Lower leg skin (tissue), 3 donors: Measurements from ENCODE around the gene MYO1B.

Experiments used
- POLR2A ChIP-seq, 2 donors: fragments of 450-650 bp; IDR thresholded peaks; one replicate each; pipeline ENCODE4 v1.6.1; 2016 to 2017; ENCODE audit warnings: antibody characterized with exemption in 2 of 2, mild to moderate bottlenecking in 1 of 2, moderate library complexity in 1 of 2
- TF ChIP-seq, protein P1 (sequence below), 3 donors: fragments of 450-650 bp; IDR thresholded peaks; one replicate each; pipeline ENCODE4 v1.5.1; 2016; ENCODE audit warnings: antibody characterized with exemption in 3 of 3, mild to moderate bottlenecking in 3 of 3, moderate library complexity in 2 of 3

DNA sequence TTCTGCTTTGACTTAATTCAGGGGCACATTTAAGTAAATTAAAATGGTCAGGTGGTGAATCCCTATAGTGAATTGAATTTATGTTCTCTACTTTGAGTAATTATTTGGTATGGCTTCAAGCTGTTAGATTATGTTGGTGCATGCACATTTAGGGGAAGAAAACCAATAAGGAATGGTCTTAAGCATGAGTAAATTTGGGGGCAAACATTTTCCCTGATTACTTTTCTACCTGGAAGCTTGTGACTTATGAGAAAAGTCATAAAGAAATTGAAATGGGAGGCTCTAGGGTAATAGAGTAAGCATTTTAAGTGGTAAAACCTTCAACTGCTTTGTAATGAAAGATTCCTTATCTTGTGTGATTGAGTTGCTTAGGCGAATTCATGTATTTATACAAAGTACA lies 112.5 kb downstream of the MYO1B start:
- TF ChIP-seq, protein P1, sequence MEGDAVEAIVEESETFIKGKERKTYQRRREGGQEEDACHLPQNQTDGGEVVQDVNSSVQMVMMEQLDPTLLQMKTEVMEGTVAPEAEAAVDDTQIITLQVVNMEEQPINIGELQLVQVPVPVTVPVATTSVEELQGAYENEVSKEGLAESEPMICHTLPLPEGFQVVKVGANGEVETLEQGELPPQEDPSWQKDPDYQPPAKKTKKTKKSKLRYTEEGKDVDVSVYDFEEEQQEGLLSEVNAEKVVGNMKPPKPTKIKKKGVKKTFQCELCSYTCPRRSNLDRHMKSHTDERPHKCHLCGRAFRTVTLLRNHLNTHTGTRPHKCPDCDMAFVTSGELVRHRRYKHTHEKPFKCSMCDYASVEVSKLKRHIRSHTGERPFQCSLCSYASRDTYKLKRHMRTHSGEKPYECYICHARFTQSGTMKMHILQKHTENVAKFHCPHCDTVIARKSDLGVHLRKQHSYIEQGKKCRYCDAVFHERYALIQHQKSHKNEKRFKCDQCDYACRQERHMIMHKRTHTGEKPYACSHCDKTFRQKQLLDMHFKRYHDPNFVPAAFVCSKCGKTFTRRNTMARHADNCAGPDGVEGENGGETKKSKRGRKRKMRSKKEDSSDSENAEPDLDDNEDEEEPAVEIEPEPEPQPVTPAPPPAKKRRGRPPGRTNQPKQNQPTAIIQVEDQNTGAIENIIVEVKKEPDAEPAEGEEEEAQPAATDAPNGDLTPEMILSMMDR (IDR thresholded peaks at IDR 0.05), result no peak
- TF ChIP-seq POLR2A (IDR thresholded peaks at IDR 0.05), result no peak
